ENCODE measurements around the gene APOM.

GRCh38 chr6:31614075-31614619, 41.5 kb upstream of the APOM start:
- TF ChIP-seq CTCF (conservative IDR thresholded peaks at IDR 0.05; ENCODE audit: low read depth, low read length) (no peak), MAZ (IDR thresholded peaks at IDR 0.05; ENCODE audit: borderline replicate concordance, low read depth, low read length) (no peak), CEBPB (IDR thresholded peaks at IDR 0.05; ENCODE audit: low read depth, low read length) (no peak), POLR2A (IDR thresholded peaks at IDR 0.05; ENCODE audit: low read depth, low read length) (no peak), MXI1 (IDR thresholded peaks at IDR 0.05; ENCODE audit: borderline replicate concordance, low read depth, low read length) (no peak)

Data from IMR-90 (cell line).